Measurements from ENCODE around the gene CROCC2. TPM values are rescaled to one million over a fixed set of nuclear protein-coding genes. Genes with fewer than 3 reads are reported as not detected.

The CROCC2 gene
- total RNA-seq, 1 donor from 2014 or later = not detected

DNA sequence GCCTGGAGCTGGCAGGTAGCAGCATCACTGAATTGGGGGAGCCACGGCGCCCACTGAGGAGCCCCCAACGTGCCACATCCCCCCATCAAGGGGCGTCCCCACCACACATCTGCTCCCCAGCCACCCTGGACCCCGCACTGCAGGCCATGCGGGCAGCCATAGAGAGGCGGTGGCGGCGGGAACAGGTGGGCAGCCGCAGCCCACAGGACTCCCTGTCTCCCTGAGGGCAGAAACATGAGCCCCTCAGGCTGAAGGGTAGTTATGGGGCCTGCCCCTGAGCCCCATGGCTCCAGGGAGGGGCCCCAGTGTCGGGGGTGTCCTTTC, 26.6 kb downstream of the CROCC2 start:
- DNase-seq = no peak
- Histone ChIP-seq H3K27me3 (ENCODE audit: low read depth) (peaks cover 28% of the 10 kb centered on the region), H3K9me3 (replicated peaks) (peaks cover 25% of the 10 kb centered on the region), H3K27ac (replicated peaks) (no peak overlapping the region), H3K36me3 (no peaks in the 10 kb centered on the region), H3K4me1 (no peaks in the 10 kb centered on the region), H3K4me3 (no peak overlapping the region)
- TF ChIP-seq, protein P1, sequence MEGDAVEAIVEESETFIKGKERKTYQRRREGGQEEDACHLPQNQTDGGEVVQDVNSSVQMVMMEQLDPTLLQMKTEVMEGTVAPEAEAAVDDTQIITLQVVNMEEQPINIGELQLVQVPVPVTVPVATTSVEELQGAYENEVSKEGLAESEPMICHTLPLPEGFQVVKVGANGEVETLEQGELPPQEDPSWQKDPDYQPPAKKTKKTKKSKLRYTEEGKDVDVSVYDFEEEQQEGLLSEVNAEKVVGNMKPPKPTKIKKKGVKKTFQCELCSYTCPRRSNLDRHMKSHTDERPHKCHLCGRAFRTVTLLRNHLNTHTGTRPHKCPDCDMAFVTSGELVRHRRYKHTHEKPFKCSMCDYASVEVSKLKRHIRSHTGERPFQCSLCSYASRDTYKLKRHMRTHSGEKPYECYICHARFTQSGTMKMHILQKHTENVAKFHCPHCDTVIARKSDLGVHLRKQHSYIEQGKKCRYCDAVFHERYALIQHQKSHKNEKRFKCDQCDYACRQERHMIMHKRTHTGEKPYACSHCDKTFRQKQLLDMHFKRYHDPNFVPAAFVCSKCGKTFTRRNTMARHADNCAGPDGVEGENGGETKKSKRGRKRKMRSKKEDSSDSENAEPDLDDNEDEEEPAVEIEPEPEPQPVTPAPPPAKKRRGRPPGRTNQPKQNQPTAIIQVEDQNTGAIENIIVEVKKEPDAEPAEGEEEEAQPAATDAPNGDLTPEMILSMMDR (IDR thresholded peaks at IDR 0.05; ENCODE audit: borderline replicate concordance) = no peak
- intact Hi-C loops (cut with micrococcal nuclease) = no loop called here

GRCh38 chr2:240933048-240933965, 27.2 kb downstream of the CROCC2 start:
- peaks cover 28% of the 10 kb centered on the region for H3K27me3 ChIP-seq (ENCODE audit: low read depth)
- no peaks in the 10 kb centered on the region for H3K36me3 ChIP-seq
- no peak overlapping the region for H3K27ac ChIP-seq (replicated peaks)
- H3K9me3 ChIP-seq (replicated peaks) = peaks cover 25% of the 10 kb centered on the region
- H3K4me3 ChIP-seq = no peak overlapping the region
- TF ChIP-seq, protein P1 (IDR thresholded peaks at IDR 0.05; ENCODE audit: borderline replicate concordance) = no peak
- intact Hi-C loops (cut with micrococcal nuclease) = no loop called here
- peak; percentile 14 for DNase-seq
- H3K4me1 ChIP-seq = no peaks in the 10 kb centered on the region

DNA sequence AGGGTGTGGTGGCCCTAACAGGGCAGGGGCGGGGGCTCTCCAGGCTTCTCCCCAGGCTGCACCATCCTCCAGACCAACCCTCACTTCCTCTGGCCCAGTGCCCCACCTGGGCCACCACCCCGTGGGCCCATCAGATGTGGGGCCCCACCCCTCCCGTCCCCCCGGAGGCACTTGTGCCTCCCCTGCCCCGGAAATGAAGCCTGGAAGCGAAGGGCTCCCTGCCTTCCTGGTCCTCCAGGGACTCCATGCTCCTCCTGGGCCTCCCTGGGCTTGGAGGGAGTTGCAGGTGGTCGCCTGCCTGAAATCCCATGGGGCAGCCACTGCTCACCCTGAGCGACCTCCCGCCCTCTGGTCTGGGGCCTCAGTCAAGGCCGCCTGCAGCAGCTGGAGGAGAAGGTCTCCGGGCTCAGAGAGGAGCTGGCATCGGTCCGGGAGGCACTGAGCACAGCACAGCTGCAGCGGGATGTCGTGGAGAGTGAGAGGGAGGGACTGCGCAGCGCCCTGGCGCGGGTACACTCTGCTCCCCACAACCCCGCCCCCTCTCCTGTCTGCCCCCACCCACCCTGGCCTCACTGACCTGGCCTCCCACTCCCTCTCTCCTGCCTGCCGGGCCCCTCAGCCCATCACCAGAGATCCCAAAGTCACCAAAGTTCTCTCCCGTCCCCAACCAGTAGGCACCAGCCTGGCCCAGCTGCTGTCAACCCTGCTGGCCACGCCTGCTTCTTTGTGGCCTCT, 28.0 kb downstream of the CROCC2 start:
- Histone ChIP-seq H3K4me3 (no peak overlapping the region), H3K36me3 (no peaks in the 10 kb centered on the region), H3K9me3 (replicated peaks) (peaks cover 31% of the 10 kb centered on the region), H3K27me3 (ENCODE audit: low read depth) (peaks cover 28% of the 10 kb centered on the region), H3K27ac (replicated peaks) (no peak overlapping the region), H3K4me1 (no peaks in the 10 kb centered on the region)
- TF ChIP-seq, protein P1 (IDR thresholded peaks at IDR 0.05; ENCODE audit: borderline replicate concordance) = no peak
- peak; percentile 10 for DNase-seq
- intact Hi-C loops (cut with micrococcal nuclease) = no loop called here

DNA sequence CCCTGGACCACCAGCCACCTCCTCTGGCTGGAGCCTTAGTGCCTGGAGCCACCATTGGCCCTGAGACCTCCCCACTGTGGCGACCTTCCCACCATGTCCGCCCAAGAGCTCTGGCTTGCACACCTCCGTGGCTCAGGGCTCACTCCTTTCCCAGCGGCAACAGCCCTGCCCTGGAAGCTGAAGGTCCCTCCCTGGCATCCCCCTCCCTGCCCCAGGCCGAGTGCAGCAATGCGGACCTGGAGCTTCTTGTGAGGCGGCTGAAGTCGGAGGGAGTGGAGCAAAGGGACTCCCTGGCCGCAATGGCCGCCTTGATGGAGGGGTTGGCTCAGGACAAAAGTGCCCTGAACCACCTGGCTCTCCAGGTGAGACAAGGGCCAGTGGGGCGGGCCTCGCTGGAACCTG, 28.6 kb downstream of the CROCC2 start:
- Histone ChIP-seq H3K36me3 (no peaks in the 10 kb centered on the region), H3K27ac (replicated peaks) (no peak overlapping the region), H3K4me1 (no peaks in the 10 kb centered on the region), H3K27me3 (ENCODE audit: low read depth) (peaks cover 26% of the 10 kb centered on the region), H3K9me3 (replicated peaks) (peaks cover 31% of the 10 kb centered on the region), H3K4me3 (no peak overlapping the region)
- TF ChIP-seq, protein P1 (IDR thresholded peaks at IDR 0.05; ENCODE audit: borderline replicate concordance) = no peak
- intact Hi-C loops (cut with micrococcal nuclease) = no loop called here
- DNase-seq = no peak

DNA sequence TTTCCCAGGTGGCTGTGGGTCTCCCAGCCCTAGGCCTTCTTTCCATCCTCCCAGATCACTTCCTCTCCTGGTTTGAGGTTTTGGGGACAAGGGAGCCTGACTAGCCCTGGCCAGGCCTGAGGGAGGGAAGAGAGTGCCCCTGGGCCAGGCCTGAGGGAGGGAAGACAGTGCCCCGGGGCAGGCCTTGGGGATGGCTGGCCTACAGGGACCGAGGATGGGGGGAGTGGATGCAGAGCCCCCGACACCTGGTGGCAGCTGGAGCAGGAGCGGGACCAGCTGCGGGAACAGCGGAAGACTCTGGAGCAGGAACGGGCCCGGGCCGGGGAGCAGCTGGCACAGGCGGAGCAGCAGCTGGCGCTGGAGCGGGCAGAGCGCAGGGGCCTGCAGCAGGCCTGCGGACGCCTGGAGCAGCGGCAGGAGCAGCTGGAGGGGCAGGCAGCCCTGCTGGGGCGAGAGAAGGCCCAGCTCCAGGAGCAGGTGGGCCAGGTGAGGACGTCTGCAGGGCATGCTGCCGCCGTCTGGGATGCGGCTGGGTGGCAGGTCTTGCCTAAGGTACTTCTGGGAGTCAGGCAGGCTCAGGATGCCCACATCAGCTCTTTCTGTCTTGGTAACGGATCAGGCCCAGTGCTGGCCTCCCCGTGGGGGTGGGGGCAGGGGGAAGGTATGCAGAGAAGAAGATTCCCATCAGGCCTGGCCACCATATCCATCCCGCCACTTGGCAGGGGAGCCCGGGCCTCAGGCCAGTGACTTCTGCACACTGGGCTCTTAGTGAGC, 29.2 kb downstream of the CROCC2 start:
- no peaks in the 10 kb centered on the region for H3K4me1 ChIP-seq
- H3K27ac ChIP-seq (replicated peaks) = no peak overlapping the region
- intact Hi-C loops (cut with micrococcal nuclease) = no loop called here
- peaks cover 31% of the 10 kb centered on the region for H3K9me3 ChIP-seq (replicated peaks)
- TF ChIP-seq, protein P1 (IDR thresholded peaks at IDR 0.05; ENCODE audit: borderline replicate concordance) = no peak
- peaks cover 20% of the 10 kb centered on the region for H3K27me3 ChIP-seq (ENCODE audit: low read depth)
- H3K36me3 ChIP-seq = no peaks in the 10 kb centered on the region
- DNase-seq = no peak
- H3K4me3 ChIP-seq = no peak overlapping the region
